K562 (cell line): ENCODE results near the gene NCOA4. TPM values are rescaled to one million over a fixed set of nuclear protein-coding genes. Genes with fewer than 3 reads are reported as not detected.

Experiments
- ATF6 ChIP-seq: sonication (generic); formaldehyde crosslinking; IDR thresholded peaks from 2 replicates; pipeline ENCODE4 v1.4.0; 2020; ENCODE audit warnings: mild to moderate bottlenecking, missing genetic modification reagents
- CBFA2T3 ChIP-seq: fragments of 450-650 bp; IDR thresholded peaks from 2 replicates; pipeline ENCODE4 v1.6.1; 2017
- CTCFL ChIP-seq: IDR thresholded peaks from 2 replicates; pipeline ENCODE4 v1.6.1; 2011; ENCODE audit warnings: borderline replicate concordance, low read depth, mild to moderate bottlenecking, moderate library complexity, low read length; ENCODE audit not compliant: insufficient read depth, poor library complexity, severe bottlenecking
- ETS1 ChIP-seq: conservative IDR thresholded peaks from 2 replicates; pipeline ENCODE4 v1.6.1; 2011; ENCODE audit warnings: low read depth, mild to moderate bottlenecking, low read length; ENCODE audit not compliant: control insufficient read depth
- HNRNPLL ChIP-seq: fragments of 200-400 bp; formaldehyde crosslinking; IDR thresholded peaks from 2 replicates; pipeline ENCODE4 v1.6.1; 2017; ENCODE audit warnings: low read length, low read depth, mild to moderate bottlenecking; ENCODE audit not compliant: poor library complexity, severe bottlenecking
- POLR2G ChIP-seq: fragments of 200-400 bp; formaldehyde crosslinking; IDR thresholded peaks from 2 replicates; pipeline ENCODE4 v1.6.1; 2017; ENCODE audit warnings: low read depth, mild to moderate bottlenecking, antibody characterized with exemption, low read length, moderate library complexity
- RBBP5 ChIP-seq: fragments of 200-600 bp; sonication (generic); IDR thresholded peaks from 2 replicates; pipeline ENCODE4 v1.6.1; 2012; ENCODE audit warnings: borderline replicate concordance, mild to moderate bottlenecking, low read length, control low read depth, inconsistent platforms; ENCODE audit not compliant: insufficient read depth, poor library complexity, severe bottlenecking
- RBM25 ChIP-seq: fragments of 200-400 bp; formaldehyde crosslinking; IDR thresholded peaks from 2 replicates; pipeline ENCODE4 v1.6.1; 2018; ENCODE audit warnings: low read length, low read depth, moderate library complexity; ENCODE audit not compliant: severe bottlenecking
- TAL1 ChIP-seq: fragments of 450-650 bp; IDR thresholded peaks from 2 replicates; pipeline ENCODE4 v1.6.1; 2016; ENCODE audit warnings: mild to moderate bottlenecking
- ZFP30 ChIP-seq: fragments of 250-450 bp; sonication (Bioruptor Pico); IDR thresholded peaks from 2 replicates; pipeline ENCODE4 v1.8.0; 2022; ENCODE audit warnings: moderate library complexity, mild to moderate bottlenecking, inconsistent platforms, borderline replicate concordance
- ZNF197 ChIP-seq: fragments of 200-800 bp; sonication (Bioruptor generic); IDR thresholded peaks from 2 replicates; pipeline ENCODE4 v1.6.1; 2016; ENCODE audit warnings: low read depth, missing genetic modification characterization, missing compliant biosample characterization
- ZNF217 ChIP-seq: sonication (generic); formaldehyde crosslinking; IDR thresholded peaks from 2 replicates; pipeline ENCODE4 v1.8.0; 2022; ENCODE audit warnings: mild to moderate bottlenecking, missing genetic modification reagents
- polyA plus RNA-seq, 8 experiments: library from polyadenylated mRNA; depleted of rRNA in 4 of 8; stranded (reverse) in 5 of 8; unstranded in 3 of 8; fragments of >200 nt; fragmentation: Nextera tagmentation in 2 of 8; fragmentation: Illumina TruSeq in 1 of 8; extraction: Ambion mirVana in 2 of 8; extraction: Trizol in 1 of 8; gene quantifications; 2 replicates each; pipeline versions ENCODE4 v1.2.1 to v1.2.3, GENCODE V29; 2011 to 2014; ENCODE audit warnings: inconsistent platforms in 1 of 8, missing spikeins in 1 of 8
- total RNA-seq, 7 experiments: library from RNA; depleted of rRNA in 6 of 7; stranded (reverse); fragments of >200 nt in 6 of 7; fragmentation: Illumina TruSeq in 2 of 7; extraction: Trizol in 2 of 7; gene quantifications; 2 replicates each; pipeline versions ENCODE4 v1.2.1 to v1.2.3, GENCODE V29; 2011 to 2021; ENCODE audit warnings: low replicate concordance in 1 of 7
- TF ChIP-seq, protein P1 (sequence below): fragments of 450-650 bp; IDR thresholded peaks from 2 replicates; pipeline ENCODE4 v1.6.1; 2018; ENCODE audit not compliant: partially characterized antibody
- TF ChIP-seq, protein P2 (sequence below), 2 experiments: fragments of 450-650 bp in 1 of 2; IDR thresholded peaks; 2 replicates each; pipeline ENCODE4 v1.6.1; 2011 to 2017; ENCODE audit warnings: low read depth in 2 of 2, antibody characterized with exemption in 1 of 2, borderline replicate concordance in 1 of 2, low read length in 1 of 2, mild to moderate bottlenecking in 1 of 2, mixed read lengths in 1 of 2; ENCODE audit not compliant: control insufficient read depth in 1 of 2

The NCOA4 gene
- total and polyA plus RNA-seq, 9 of the 15 experiments (the other 6 are each of a cell fraction or from before 2014, with no cell fraction given), result 89.8 to 283 (median 181) TPM

DNA sequence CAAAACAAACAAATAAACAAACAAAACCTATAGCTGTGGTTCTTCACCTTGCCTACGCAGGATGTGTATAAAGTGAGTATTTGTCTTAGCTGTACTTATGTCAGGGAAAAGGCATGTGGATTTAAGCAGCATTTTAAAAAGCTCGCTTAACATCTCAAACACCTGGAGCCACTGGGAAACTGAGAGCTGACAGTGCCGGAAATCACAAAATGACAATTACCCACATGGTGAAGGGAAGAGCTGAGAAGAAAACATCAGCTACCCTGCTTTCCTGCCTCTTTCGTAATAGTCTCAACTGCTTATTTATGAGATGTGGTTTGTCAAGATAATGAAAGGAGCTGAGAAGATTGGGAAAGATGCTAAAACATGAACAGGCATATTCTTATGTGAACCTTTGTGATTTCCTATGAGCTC, 46.7 kb upstream of the NCOA4 start (continued):
- TF ChIP-seq RBBP5 (no peak), TAL1 (peak; percentile 36; the same call in 1 of the 2 replicates), ZNF217 (no peak), ETS1 (no peak), ZNF197 (CRISPR knock-in tag) (no peak), ATF6 (no peak), ZFP30 (no peak), HNRNPLL (no peak), RBM25 (no peak), CBFA2T3 (peak; percentile 49), CTCFL (no peak), POLR2G (no peak)
- TF ChIP-seq, protein P1, sequence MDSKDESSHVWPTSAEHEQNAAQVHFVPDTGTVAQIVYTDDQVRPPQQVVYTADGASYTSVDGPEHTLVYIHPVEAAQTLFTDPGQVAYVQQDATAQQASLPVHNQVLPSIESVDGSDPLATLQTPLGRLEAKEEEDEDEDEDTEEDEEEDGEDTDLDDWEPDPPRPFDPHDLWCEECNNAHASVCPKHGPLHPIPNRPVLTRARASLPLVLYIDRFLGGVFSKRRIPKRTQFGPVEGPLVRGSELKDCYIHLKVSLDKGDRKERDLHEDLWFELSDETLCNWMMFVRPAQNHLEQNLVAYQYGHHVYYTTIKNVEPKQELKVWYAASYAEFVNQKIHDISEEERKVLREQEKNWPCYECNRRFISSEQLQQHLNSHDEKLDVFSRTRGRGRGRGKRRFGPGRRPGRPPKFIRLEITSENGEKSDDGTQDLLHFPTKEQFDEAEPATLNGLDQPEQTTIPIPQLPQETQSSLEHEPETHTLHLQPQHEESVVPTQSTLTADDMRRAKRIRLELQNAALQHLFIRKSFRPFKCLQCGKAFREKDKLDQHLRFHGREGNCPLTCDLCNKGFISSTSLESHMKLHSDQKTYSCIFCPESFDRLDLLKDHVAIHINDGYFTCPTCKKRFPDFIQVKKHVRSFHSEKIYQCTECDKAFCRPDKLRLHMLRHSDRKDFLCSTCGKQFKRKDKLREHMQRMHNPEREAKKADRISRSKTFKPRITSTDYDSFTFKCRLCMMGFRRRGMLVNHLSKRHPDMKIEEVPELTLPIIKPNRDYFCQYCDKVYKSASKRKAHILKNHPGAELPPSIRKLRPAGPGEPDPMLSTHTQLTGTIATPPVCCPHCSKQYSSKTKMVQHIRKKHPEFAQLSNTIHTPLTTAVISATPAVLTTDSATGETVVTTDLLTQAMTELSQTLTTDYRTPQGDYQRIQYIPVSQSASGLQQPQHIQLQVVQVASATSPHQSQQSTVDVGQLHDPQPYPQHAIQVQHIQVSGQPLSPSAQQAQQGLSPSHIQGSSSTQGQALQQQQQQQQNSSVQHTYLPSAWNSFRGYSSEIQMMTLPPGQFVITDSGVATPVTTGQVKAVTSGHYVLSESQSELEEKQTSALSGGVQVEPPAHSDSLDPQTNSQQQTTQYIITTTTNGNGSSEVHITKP, result no peak
- TF ChIP-seq, protein P2, sequence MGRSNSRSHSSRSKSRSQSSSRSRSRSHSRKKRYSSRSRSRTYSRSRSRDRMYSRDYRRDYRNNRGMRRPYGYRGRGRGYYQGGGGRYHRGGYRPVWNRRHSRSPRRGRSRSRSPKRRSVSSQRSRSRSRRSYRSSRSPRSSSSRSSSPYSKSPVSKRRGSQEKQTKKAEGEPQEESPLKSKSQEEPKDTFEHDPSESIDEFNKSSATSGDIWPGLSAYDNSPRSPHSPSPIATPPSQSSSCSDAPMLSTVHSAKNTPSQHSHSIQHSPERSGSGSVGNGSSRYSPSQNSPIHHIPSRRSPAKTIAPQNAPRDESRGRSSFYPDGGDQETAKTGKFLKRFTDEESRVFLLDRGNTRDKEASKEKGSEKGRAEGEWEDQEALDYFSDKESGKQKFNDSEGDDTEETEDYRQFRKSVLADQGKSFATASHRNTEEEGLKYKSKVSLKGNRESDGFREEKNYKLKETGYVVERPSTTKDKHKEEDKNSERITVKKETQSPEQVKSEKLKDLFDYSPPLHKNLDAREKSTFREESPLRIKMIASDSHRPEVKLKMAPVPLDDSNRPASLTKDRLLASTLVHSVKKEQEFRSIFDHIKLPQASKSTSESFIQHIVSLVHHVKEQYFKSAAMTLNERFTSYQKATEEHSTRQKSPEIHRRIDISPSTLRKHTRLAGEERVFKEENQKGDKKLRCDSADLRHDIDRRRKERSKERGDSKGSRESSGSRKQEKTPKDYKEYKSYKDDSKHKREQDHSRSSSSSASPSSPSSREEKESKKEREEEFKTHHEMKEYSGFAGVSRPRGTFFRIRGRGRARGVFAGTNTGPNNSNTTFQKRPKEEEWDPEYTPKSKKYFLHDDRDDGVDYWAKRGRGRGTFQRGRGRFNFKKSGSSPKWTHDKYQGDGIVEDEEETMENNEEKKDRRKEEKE (IDR thresholded peaks at IDR 0.05; ENCODE audit: borderline replicate concordance in 1 of 2, control insufficient read depth in 1 of 2, low read depth in 2 of 2, low read length in 1 of 2), result no peak
